Sigmoid colon (tissue), 7 donors: ENCODE measurements around the gene MBOAT1. TPM values are rescaled to one million over a fixed set of nuclear protein-coding genes. Genes with fewer than 3 reads are reported as not detected.

Source experiments
- DNase-seq: peaks from one replicate; pipeline ENCODE4 v3.0.0-alpha.2; 2019
- H3K27ac ChIP-seq, 4 donors: fragments of 200-600 bp; sonication (generic); one replicate each; pipeline ENCODE4 v1.5.1; 2016 to 2019; ENCODE audit warnings: mild to moderate bottlenecking in 1 of 4
- H3K27me3 ChIP-seq, 3 donors: fragments of 200-600 bp; sonication (generic); one replicate each; pipeline ENCODE4 v1.5.1; 2019; ENCODE audit warnings: mild to moderate bottlenecking in 1 of 3
- H3K36me3 ChIP-seq, 4 donors: fragments of 200-600 bp; sonication (generic); one replicate each; pipeline ENCODE4 v1.5.1; 2016 to 2019
- H3K4me1 ChIP-seq, 4 donors: fragments of 200-600 bp; sonication (generic); one replicate each; pipeline ENCODE4 v1.5.1; 2017 to 2019
- H3K4me3 ChIP-seq, 4 donors: fragments of 200-600 bp; sonication (generic); one replicate each; pipeline ENCODE4 v1.5.1; 2017 to 2019; ENCODE audit warnings: mild to moderate bottlenecking in 2 of 4, moderate library complexity in 1 of 4
- H3K9me3 ChIP-seq, 4 donors: fragments of 200-600 bp in 3 of 4; sonication (generic) in 3 of 4; one replicate each; pipeline versions ENCODE4 v1.5.1 to v1.6.1; 2013 to 2019
- EP300 ChIP-seq, 4 donors: sonication (generic); formaldehyde crosslinking; IDR thresholded peaks; one replicate each; pipeline ENCODE4 v1.6.1; 2017; ENCODE audit warnings: antibody characterized with exemption in 4 of 4
- POLR2A ChIP-seq, 2 donors: fragments of 450-650 bp; IDR thresholded peaks; one replicate each; pipeline ENCODE4 v1.6.1; 2016; ENCODE audit warnings: antibody characterized with exemption in 2 of 2, mild to moderate bottlenecking in 2 of 2, moderate library complexity in 2 of 2
- POLR2AphosphoS5 ChIP-seq, 4 donors: sonication (generic); formaldehyde crosslinking; IDR thresholded peaks; one replicate each; pipeline ENCODE4 v1.6.1; 2017; ENCODE audit warnings: antibody characterized with exemption in 4 of 4
- WGBS, 2 donors: extraction: QIAGEN DNeasy Blood & Tissue Kit; methylation state at CpG; one replicate each; pipeline ENCODE4 v1.1.7; 2013; 5-methylcytosine and 5-hydroxymethylcytosine counted together
- intact Hi-C: fragments of 100-400 bp; cut with DNase I; formaldehyde crosslinking; loops from one replicate; pipeline ENCODE4 v1.15.1; 2023
- polyA plus RNA-seq, 3 donors: library from polyadenylated mRNA; stranded (reverse); fragments of 200-250 nt; gene quantifications; one replicate each; pipeline ENCODE4 v1.2.3, GENCODE V29; 2013
- total RNA-seq, 4 donors: library from RNA; depleted of rRNA; stranded (reverse); fragments of >200 nt; gene quantifications; one replicate each; pipeline ENCODE4 v1.1.0, GENCODE V29; 2016
- TF ChIP-seq, protein P1 (sequence below), 4 experiments: fragments of 450-650 bp in 3 of 4; fragments of 200-600 bp in 1 of 4; IDR thresholded peaks; one replicate each; pipeline ENCODE4 v1.5.1; 2016 to 2019; ENCODE audit warnings: antibody characterized with exemption in 4 of 4, mild to moderate bottlenecking in 3 of 4, moderate library complexity in 2 of 4
- donor health status: healthy with polysubstance abuse.
- donor health status: Bipolar disorder and iron deficiency.
- donor health status: healthy.

The MBOAT1 gene
- total and polyA plus RNA-seq, 7 donors, result 2.4 to 16.6 (median 10.7) TPM

- TF ChIP-seq POLR2A (IDR thresholded peaks at IDR 0.05), result no peak
- no peak for TF ChIP-seq EP300 (IDR thresholded peaks at IDR 0.05)
- TF ChIP-seq, protein P1, sequence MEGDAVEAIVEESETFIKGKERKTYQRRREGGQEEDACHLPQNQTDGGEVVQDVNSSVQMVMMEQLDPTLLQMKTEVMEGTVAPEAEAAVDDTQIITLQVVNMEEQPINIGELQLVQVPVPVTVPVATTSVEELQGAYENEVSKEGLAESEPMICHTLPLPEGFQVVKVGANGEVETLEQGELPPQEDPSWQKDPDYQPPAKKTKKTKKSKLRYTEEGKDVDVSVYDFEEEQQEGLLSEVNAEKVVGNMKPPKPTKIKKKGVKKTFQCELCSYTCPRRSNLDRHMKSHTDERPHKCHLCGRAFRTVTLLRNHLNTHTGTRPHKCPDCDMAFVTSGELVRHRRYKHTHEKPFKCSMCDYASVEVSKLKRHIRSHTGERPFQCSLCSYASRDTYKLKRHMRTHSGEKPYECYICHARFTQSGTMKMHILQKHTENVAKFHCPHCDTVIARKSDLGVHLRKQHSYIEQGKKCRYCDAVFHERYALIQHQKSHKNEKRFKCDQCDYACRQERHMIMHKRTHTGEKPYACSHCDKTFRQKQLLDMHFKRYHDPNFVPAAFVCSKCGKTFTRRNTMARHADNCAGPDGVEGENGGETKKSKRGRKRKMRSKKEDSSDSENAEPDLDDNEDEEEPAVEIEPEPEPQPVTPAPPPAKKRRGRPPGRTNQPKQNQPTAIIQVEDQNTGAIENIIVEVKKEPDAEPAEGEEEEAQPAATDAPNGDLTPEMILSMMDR (IDR thresholded peaks at IDR 0.05), result no peak
- no peak for TF ChIP-seq POLR2AphosphoS5 (IDR thresholded peaks at IDR 0.05)
- intact Hi-C loops, result no loop called here
Observed at GRCh38 chr6:20069021-20069522, 143.2 kb downstream of the MBOAT1 start.

GRCh38 chr6:20068421-20068988 is 143.8 kb downstream of the MBOAT1 start:
- 67 to 83% methylated on average over 10 of the region's 10 CpGs for WGBS, 2 donors
- H3K27ac ChIP-seq, result no peak overlapping the region
- TF ChIP-seq POLR2A (IDR thresholded peaks at IDR 0.05) (no peak), POLR2AphosphoS5 (IDR thresholded peaks at IDR 0.05) (no peak), EP300 (IDR thresholded peaks at IDR 0.05) (no peak)
- TF ChIP-seq, protein P1 (IDR thresholded peaks at IDR 0.05), result no peak
- no peaks in the 10 kb centered on the region for H3K4me1 ChIP-seq
- no peaks in the 10 kb centered on the region for H3K27me3 ChIP-seq
- H3K4me3 ChIP-seq, result no peak overlapping the region
- no peak for DNase-seq
- intact Hi-C loops, result no loop called here
- no peaks in the 10 kb centered on the region for H3K36me3 ChIP-seq
- no peaks in the 10 kb centered on the region for H3K9me3 ChIP-seq

More at GRCh38 chr6:20069021-20069522, 143.2 kb downstream of the MBOAT1 start:
- WGBS, 2 donors, result 65 to 84% methylated on average over 12 of the region's 12 CpGs
- H3K27me3 ChIP-seq, result no peaks in the 10 kb centered on the region
- no peak for DNase-seq
- H3K4me1 ChIP-seq, result no peaks in the 10 kb centered on the region
- H3K9me3 ChIP-seq, result no peaks in the 10 kb centered on the region
- no peaks in the 10 kb centered on the region for H3K36me3 ChIP-seq
- H3K4me3 ChIP-seq, result no peak overlapping the region
- no peak overlapping the region for H3K27ac ChIP-seq

DNA sequence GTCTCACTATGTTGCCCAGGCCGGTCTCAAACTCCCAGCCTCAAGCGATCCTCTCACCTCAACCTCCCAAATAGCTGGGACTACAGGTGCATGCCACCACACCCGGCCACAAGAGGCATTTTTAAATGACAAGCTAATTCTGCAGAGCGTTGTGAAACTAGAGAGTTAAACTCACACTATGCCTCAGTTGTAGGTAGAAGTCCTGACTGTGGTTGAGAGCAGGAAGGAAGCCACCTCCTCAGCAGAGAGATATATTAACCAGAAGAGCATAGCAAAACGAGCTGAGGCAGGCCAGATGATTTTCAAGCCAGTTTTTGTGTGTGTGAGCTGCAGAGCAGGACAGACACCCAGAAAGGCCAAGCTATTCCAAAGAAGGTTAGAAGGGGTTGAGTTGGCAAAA is 150.3 kb downstream of the MBOAT1 start:
- Histone ChIP-seq H3K27me3 (no peaks in the 10 kb centered on the region), H3K4me1 (peaks cover 0 to 9% (median 3%) of the 10 kb centered on the region in 4 donors), H3K27ac (no peak overlapping the region), H3K36me3 (no peaks in the 10 kb centered on the region), H3K4me3 (no peak overlapping the region), H3K9me3 (no peaks in the 10 kb centered on the region)
- TF ChIP-seq EP300 (IDR thresholded peaks at IDR 0.05) (no peak), POLR2AphosphoS5 (IDR thresholded peaks at IDR 0.05) (no peak)
- 72 to 80% methylated on average over 5 of the region's 5 CpGs for WGBS, 2 donors
- DNase-seq, result no peak
- intact Hi-C loops, result no loop called here

DNA sequence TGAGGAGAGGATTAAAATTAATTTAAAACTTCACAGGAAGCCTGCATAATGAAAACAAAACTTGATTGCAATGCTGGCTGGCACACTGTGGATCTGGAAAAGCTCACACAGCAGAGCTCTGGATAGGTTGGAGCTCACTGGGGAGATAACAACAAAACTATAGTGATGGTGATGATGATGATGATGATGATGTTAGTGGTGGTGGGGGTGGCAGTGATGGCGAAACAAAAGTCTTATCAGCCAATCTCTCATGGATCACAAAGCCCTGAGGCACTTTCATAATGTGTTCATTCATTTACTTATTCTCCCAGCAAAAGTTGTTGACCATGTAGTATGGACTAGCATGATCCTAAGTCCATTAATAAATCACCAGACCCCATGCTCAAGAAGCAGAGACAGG is 152.0 kb downstream of the MBOAT1 start:
- no peak for TF ChIP-seq EP300 (IDR thresholded peaks at IDR 0.05)
- no peak for TF ChIP-seq POLR2AphosphoS5 (IDR thresholded peaks at IDR 0.05)
- no peak for TF ChIP-seq POLR2A (IDR thresholded peaks at IDR 0.05)
- TF ChIP-seq, protein P1 (IDR thresholded peaks at IDR 0.05), result no peak
- 88 to 93% methylated on average over 1 of the region's 1 CpG for WGBS, 2 donors
- no peaks in the 10 kb centered on the region for H3K27me3 ChIP-seq
- peaks cover 0 to 9% (median 3%) of the 10 kb centered on the region in 4 donors for H3K4me1 ChIP-seq
- DNase-seq, result no peak
- no peaks in the 10 kb centered on the region for H3K36me3 ChIP-seq
- no peak overlapping the region for H3K27ac ChIP-seq
- intact Hi-C loops, result no loop called here
- no peak overlapping the region for H3K4me3 ChIP-seq
- H3K9me3 ChIP-seq, result no peaks in the 10 kb centered on the region

GRCh38 chr6:20058912-20059311 is 153.4 kb downstream of the MBOAT1 start:
- Histone ChIP-seq H3K9me3 (no peaks in the 10 kb centered on the region), H3K36me3 (no peaks in the 10 kb centered on the region), H3K27me3 (no peaks in the 10 kb centered on the region), H3K4me3 (no peak overlapping the region), H3K4me1 (peaks cover 0 to 9% (median 3%) of the 10 kb centered on the region in 4 donors), H3K27ac (no peak overlapping the region)
- DNase-seq, result no peak
- TF ChIP-seq, protein P1 (IDR thresholded peaks at IDR 0.05), result no peak
- no peak for TF ChIP-seq POLR2A (IDR thresholded peaks at IDR 0.05)
- TF ChIP-seq POLR2AphosphoS5 (IDR thresholded peaks at IDR 0.05), result no peak
- no peak for TF ChIP-seq EP300 (IDR thresholded peaks at IDR 0.05)
- WGBS, 2 donors, result 65 to 67% methylated on average over 3 of the region's 3 CpGs
- intact Hi-C loops, result loop anchor here (5.0 to 10.0 kb wide), 2 partner anchors 1064 to 1312 kb away; no protein-coding TSS in a partner anchor
